Esophagus muscularis mucosa (tissue), 4 donors: ENCODE results near the gene CD302. TPM values are rescaled to one million over a fixed set of nuclear protein-coding genes. Genes with fewer than 3 reads are reported as not detected.

ENCODE experiments used
- DNase-seq: peaks from one replicate; pipeline ENCODE4 v3.0.0-alpha.2; 2017; ENCODE audit errors: extremely low spot score
- H3K27ac ChIP-seq, 4 donors: fragments of 200-600 bp; sonication (generic); replicated peaks in 1 of 4; 1 replicate in 3 of 4; 2 replicates in 1 of 4; pipeline ENCODE4 v1.5.1; 2016 to 2019; ENCODE audit warnings: mild to moderate bottlenecking in 1 of 4
- H3K27me3 ChIP-seq, 4 donors: fragments of 200-600 bp; sonication (generic); one replicate each; pipeline versions ENCODE4 v1.5.1 to v1.6.0; 2016 to 2019
- H3K36me3 ChIP-seq, 4 donors: fragments of 200-600 bp; sonication (generic); one replicate each; pipeline ENCODE4 v1.5.1; 2016 to 2019
- H3K4me1 ChIP-seq, 4 donors: fragments of 200-600 bp; sonication (generic); one replicate each; pipeline ENCODE4 v1.5.1; 2016 to 2019
- H3K4me3 ChIP-seq, 4 donors: fragments of 200-600 bp; sonication (generic); 1 replicate in 2 of 4; 2 replicates in 2 of 4; pipeline ENCODE4 v1.5.1; 2016 to 2019; ENCODE audit warnings: mild to moderate bottlenecking in 4 of 4, moderate library complexity in 1 of 4
- H3K9me3 ChIP-seq, 4 donors: fragments of 200-600 bp; sonication (generic); 1 replicate in 3 of 4; 2 replicates in 1 of 4; pipeline ENCODE4 v1.5.1; 2016 to 2019
- CTCF ChIP-seq, 3 experiments: fragments of 200-600 bp in 2 of 3; fragments of 450-650 bp in 1 of 3; sonication (generic) in 2 of 3; IDR thresholded peaks; one replicate each; pipeline ENCODE4 v1.5.1; 2017 to 2019; ENCODE audit warnings: antibody characterized with exemption in 3 of 3, mild to moderate bottlenecking in 2 of 3, moderate library complexity in 1 of 3
- EP300 ChIP-seq: sonication (generic); formaldehyde crosslinking; IDR thresholded peaks from one replicate; pipeline ENCODE4 v1.6.1; 2017; ENCODE audit warnings: antibody characterized with exemption
- POLR2A ChIP-seq: fragments of 450-650 bp; IDR thresholded peaks from one replicate; pipeline ENCODE4 v1.6.1; 2017; ENCODE audit warnings: antibody characterized with exemption, moderate library complexity, mild to moderate bottlenecking, low read depth
- POLR2AphosphoS5 ChIP-seq, 2 donors: sonication (generic); formaldehyde crosslinking; IDR thresholded peaks; one replicate each; pipeline ENCODE4 v1.6.1; 2017; ENCODE audit warnings: antibody characterized with exemption in 2 of 2
- WGBS: methylation state at CpG from one replicate; pipeline ENCODE4 v1.1.5; 2018; 5-methylcytosine and 5-hydroxymethylcytosine counted together
- intact Hi-C: fragments of 100-400 bp; cut with DNase I; formaldehyde crosslinking; loops from one replicate; pipeline ENCODE4 v1.15.1; 2023
- total RNA-seq, 4 donors: library from RNA; depleted of rRNA; stranded (reverse); fragments of >200 nt; gene quantifications; one replicate each; pipeline versions ENCODE4 v1.1.0 to v1.2.1, GENCODE V29; 2016

Gene CD302
- total RNA-seq: 10 to 100 TPM; 30.8 to 46.9 (median 34.9) TPM

GRCh38 chr2:159797543-159798375 is at the start of gene CD302:
Gene CD302 (minus strand): TSS chr2:159798208. CDS start chr2:159798198, 10 bp downstream.
- intact Hi-C loops: loop anchor here (10.0 kb wide), 1 partner anchor 183 kb away; the partner anchor contains the start of gene BAZ2B
- no peaks in the 10 kb centered on the region for H3K9me3 ChIP-seq
- DNase-seq: peak; percentile 92
- peak within 1 kb of the TSS; percentile 73 to 90 (median 79) for H3K4me3 ChIP-seq
- H3K4me1 ChIP-seq: peaks cover 11 to 34% (median 18%) of the 10 kb centered on the region in 4 donors
- H3K36me3 ChIP-seq: no peaks in the 10 kb centered on the region
- peak within 1 kb of the TSS; percentile 76 to 84 (median 79) for H3K27ac ChIP-seq
- WGBS: under 1% methylated on average over 21 of the region's 82 CpGs
- no peaks in the 10 kb centered on the region for H3K27me3 ChIP-seq
- TF ChIP-seq CTCF (IDR thresholded peaks at IDR 0.05) (no peak), POLR2A (no peak), EP300 (no peak), POLR2AphosphoS5 (IDR thresholded peaks at IDR 0.05) (peak in 1 of 2 donors; percentile 43)

- 63% methylated on average over 2 of the region's 2 CpGs for WGBS
- no peaks in the 10 kb centered on the region for H3K9me3 ChIP-seq
- TF ChIP-seq POLR2A (no peak), CTCF (IDR thresholded peaks at IDR 0.05) (no peak), POLR2AphosphoS5 (IDR thresholded peaks at IDR 0.05) (no peak), EP300 (no peak)
- H3K36me3 ChIP-seq: no peaks in the 10 kb centered on the region
- H3K27ac ChIP-seq: no peak overlapping the region
- DNase-seq: no peak
- no peak overlapping the region for H3K4me3 ChIP-seq
- no peaks in the 10 kb centered on the region for H3K27me3 ChIP-seq
- H3K4me1 ChIP-seq: no peaks in the 10 kb centered on the region
- intact Hi-C loops: no loop called here
Measured at GRCh38 chr2:159846564-159846963, 48.6 kb upstream of the CD302 start.

GRCh38 chr2:159840616-159841015 is 42.6 kb upstream of the CD302 start:
- Histone ChIP-seq H3K9me3 (no peaks in the 10 kb centered on the region), H3K4me1 (no peaks in the 10 kb centered on the region), H3K36me3 (no peaks in the 10 kb centered on the region), H3K27me3 (no peaks in the 10 kb centered on the region), H3K27ac (no peak overlapping the region), H3K4me3 (no peak overlapping the region)
- TF ChIP-seq EP300 (no peak), POLR2A (no peak), POLR2AphosphoS5 (IDR thresholded peaks at IDR 0.05) (no peak), CTCF (IDR thresholded peaks at IDR 0.05) (no peak)
- no peak for DNase-seq
- intact Hi-C loops: no loop called here
- 73% methylated on average over 5 of the region's 5 CpGs for WGBS

- intact Hi-C loops: no loop called here
- Histone ChIP-seq H3K36me3 (no peaks in the 10 kb centered on the region), H3K27me3 (no peaks in the 10 kb centered on the region), H3K4me3 (no peak overlapping the region), H3K4me1 (no peaks in the 10 kb centered on the region), H3K9me3 (no peaks in the 10 kb centered on the region), H3K27ac (no peak overlapping the region)
- DNase-seq: no peak
- TF ChIP-seq POLR2A (no peak), EP300 (no peak), POLR2AphosphoS5 (IDR thresholded peaks at IDR 0.05) (no peak), CTCF (IDR thresholded peaks at IDR 0.05) (no peak)
Measured at GRCh38 chr2:159832858-159833257, 34.9 kb upstream of the CD302 start.
